ENCODE measurements around the gene UGGT2. TPM values are rescaled to one million over a fixed set of nuclear protein-coding genes. Genes with fewer than 3 reads are reported as not detected.
"Not testable (repeated sequence)": the region's sequence is repeated elsewhere in the genome, so short reads cannot be mapped to it uniquely, and the experiment has no call there.

Gene UGGT2
- total RNA-seq, 1 experiment from 2014 or later = 25.9 TPM

DNA sequence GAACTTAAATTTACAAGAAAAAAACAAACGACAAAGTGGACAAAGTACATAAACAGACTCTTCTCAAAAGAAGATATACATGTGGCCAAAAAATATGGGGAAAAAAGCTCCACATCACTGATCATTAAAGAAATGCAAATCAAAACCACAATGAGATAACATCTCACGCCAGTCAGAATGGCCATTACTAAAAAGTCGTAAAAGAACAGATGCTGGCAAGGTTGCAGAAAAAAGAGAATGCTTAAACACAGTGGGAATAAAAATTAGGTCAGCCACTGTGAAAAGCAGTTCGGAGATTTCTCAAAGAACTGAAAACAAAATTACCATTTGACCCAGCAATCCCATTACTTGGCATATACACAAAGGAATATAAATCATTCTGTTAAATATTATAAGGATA, 132.7 kb downstream of the UGGT2 start:
- in situ Hi-C loops (cut with HindIII; ENCODE audit: low sequenced_read_pairs) = no loop called here
- no peak for DNase-seq (ENCODE audit: low spot score)

DNA sequence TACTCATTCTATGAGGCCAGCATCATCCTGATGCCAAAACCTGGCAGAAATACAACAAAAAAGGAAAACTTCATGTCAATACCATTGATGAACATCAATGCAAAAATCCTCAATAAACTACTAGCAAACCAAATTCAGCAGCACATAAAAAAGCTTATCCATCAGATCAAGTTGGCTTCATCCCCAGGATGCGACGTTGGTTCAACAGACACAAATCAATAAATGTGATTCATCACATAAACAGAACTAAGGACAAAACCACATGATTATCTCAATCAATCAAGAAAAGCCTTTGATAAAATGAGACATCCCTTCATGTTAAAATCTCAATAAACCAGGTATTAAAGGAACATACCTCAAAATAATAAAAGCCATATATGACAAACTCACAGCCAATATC, 134.3 kb downstream of the UGGT2 start:
- in situ Hi-C loops (cut with HindIII; ENCODE audit: low sequenced_read_pairs) = no loop called here
- no peak for DNase-seq (ENCODE audit: low spot score)

DNA sequence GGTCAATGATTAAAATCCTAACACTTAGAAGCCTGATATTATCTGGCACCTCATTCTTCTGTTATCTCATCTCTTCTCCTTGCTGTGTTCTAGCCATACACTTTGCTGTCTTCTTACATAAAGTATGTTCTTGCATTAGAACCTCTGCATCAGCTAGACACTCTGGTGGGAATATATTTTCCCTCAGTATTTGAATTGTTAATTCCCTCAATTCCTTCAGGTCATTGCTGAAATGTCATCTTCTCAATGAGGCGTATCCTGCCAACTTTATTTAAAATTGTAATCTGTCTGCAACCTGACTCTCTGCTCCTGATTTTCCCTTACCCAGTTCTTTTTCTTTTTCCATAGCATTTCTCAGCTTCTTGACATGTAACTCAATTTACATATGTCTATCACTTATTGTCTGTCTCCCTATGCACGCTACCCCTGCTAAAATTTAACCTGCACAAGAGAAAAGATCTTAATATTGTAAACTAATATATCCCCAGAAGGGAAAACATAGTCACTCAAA, 138.2 kb downstream of the UGGT2 start:
- DNase-seq (ENCODE audit: low spot score) = no peak
- in situ Hi-C loops (cut with HindIII; ENCODE audit: low sequenced_read_pairs) = no loop called here

DNA sequence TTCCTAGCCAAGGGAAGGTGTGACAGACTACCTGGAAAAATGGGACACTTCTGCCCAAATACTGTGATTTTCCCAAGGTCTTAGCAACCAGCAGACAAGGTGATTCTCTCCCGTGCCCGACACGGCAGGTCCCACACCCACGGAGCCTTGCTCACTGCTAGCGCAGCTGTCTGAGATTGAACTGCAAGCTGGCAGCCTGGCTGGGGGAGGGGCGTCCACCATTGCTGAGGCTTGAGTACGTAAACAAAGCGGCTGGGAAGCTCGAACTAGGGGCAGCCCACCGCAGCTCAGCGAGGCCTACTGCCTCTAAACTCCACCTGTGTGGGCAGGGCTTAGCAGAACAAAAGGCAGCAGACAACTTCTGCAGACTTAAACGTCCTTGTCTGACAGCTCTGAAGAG, 146.2 kb downstream of the UGGT2 start:
- no peak for DNase-seq (ENCODE audit: low spot score)
- in situ Hi-C loops (cut with HindIII; ENCODE audit: low sequenced_read_pairs) = no loop called here

DNA sequence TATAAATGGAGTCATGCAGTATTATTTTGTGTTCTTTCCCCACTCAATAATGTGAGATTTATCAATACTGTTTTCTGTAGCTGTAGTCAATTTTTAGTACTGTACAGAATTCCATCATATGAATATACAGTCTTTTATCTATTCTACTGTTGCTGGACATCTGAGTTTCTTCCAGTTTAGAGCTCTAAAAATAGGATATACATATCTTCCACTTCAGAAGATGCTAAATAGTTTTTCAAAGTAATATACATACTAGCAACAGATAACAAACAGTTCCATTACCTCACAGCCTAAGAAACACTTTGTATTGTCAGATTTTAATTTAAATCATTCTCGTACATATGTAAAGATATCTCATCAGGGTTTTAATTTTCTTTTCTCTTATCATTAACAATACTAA, 149.6 kb downstream of the UGGT2 start:
- DNase-seq (ENCODE audit: low spot score) = no peak
- in situ Hi-C loops (cut with HindIII; ENCODE audit: low sequenced_read_pairs) = no loop called here

DNA sequence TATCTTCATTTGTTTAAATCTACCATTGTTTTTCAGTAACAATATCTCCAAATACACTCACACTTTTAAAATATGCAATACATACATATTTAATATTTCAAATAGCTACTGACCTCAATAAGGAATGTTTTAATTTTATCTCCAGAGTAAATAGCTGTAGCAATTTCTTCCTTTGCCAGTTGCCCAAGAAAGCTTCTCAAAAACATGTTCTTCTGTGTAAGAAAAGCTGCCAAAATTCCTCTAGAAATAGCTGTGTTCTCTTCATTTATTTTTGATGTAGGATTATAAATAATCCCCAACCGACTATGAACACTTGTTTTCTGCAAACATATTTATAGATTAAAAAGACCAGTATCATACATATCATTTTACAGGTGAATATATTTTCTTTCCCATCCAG, 150.5 kb downstream of the UGGT2 start:
- in situ Hi-C loops (cut with HindIII; ENCODE audit: low sequenced_read_pairs) = no loop called here
- DNase-seq (ENCODE audit: low spot score) = no peak

DNA sequence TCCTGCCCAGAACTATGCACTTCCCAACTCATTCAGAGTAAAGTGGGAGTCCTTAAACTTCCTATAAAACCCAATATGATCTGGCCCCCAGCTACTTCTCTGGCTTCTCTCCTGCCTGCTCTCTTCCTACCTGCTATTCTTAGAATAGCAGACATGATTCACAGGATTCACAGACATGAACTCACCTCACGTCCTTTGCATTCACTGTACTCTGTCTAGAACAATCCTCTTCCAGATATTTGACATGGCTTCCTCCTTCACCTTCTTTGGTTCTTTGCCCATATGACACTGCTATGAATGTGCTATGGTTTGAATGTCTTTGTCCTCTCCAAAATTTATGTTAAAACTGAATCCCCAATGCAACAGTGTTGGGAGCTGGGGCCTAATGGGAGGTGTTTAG, 154.9 kb downstream of the UGGT2 start:
- no peak for DNase-seq (ENCODE audit: low spot score)
- in situ Hi-C loops (cut with HindIII; ENCODE audit: low sequenced_read_pairs) = no loop called here

DNA sequence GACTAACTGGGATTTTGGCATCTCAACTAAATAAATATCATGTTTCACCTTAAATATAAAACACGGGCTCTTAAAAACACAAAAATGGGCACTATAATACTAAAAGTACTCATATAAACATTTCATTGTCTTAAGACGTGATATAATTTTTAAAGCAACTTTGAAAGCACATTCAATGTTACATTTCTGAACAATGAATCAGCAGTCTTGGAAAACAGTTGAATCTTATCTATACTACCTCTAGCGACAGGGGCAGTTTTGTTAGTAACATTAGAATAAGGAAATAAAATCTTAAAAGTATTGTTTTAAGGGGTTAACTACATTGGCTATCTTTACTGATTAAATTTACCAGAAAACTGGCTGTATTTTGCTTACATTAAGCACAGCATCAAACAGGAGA, 156.9 kb downstream of the UGGT2 start:
- in situ Hi-C loops (cut with HindIII; ENCODE audit: low sequenced_read_pairs) = no loop called here
- DNase-seq (ENCODE audit: low spot score) = no peak

DNA sequence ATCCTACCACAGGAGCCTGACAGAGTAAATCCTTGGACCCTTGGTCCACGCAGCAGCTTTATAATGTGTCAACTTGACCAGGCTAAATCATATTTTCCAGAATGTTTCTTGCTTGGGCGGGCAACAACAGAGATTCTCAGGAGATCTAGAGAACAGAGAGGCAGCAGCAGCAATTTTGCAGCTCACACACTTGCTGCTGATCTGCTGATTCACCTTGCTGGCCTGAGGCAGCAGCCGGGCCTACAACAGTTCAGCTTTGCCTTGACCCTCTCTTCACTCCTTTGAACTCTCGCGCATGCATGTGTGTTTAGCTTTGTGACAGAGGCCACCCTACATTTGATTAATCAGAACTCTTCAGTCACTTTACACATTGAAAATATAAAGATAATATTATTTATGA, 159.3 kb downstream of the UGGT2 start:
- no peak for DNase-seq (ENCODE audit: low spot score)
- in situ Hi-C loops (cut with HindIII; ENCODE audit: low sequenced_read_pairs) = no loop called here

DNA sequence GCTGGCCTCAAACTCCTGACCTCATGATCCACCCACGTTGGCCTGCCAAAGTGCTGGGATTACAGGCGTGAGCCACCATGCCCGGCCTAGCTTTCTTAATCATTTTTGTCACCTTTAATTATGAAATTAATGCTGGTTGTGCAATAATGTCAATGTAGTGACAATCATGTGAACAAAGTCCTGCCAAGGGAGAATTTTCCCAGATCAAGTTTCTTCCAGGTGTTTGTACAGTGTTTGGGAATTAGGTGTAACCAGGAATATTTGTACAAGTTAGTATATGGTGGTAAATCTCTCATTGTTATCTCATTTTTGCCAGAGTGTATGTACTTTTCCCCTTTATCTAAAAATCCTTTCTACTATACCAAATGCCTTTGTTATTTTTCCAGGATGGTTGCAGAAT, 171.1 kb downstream of the UGGT2 start:
- in situ Hi-C loops (cut with HindIII; ENCODE audit: low sequenced_read_pairs) = no loop called here

DNA sequence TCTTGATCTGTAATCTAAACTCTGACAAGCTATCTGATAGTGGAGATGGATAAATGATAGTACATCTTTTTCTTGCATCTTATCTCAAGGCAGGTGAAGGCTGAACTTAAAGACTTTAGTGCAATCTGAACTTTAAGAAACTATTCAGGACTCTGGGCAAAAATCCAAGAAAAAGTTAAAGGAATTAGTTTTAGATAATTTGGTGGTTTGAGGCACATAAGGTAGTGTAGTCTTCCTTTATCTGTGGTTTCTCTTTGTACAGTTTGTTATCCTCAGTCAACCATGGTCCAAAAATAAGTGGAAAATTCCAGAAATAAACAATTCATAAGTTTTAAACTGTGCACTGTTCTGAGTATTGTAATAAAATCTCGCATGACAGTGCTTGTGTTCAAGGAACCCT, 172.9 kb downstream of the UGGT2 start:
- no peak for DNase-seq (ENCODE audit: low spot score)
- in situ Hi-C loops (cut with HindIII; ENCODE audit: low sequenced_read_pairs) = no loop called here

More for the DNA sequence above, 171.1 kb downstream of the UGGT2 start:
- DNase-seq (ENCODE audit: low spot score) = no peak

DNA sequence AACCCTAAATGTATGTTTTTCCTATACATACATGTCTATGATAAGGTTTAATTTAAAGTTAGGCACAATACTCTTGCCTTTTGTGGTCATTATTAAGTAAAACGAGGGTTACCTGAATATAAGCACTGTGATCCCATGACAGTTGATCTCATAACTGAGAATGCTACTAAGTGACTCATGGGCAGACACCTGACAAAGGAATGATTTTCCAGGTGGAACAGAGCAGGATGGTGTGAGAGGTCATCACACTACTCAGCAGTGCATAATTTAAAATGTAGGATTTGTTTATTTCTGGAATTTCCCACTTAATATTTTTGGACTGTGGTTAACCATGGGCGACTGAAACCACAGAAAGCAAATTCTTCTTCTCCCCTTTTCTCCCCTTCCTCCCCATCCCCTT, 178.9 kb downstream of the UGGT2 start:
- DNase-seq (ENCODE audit: low spot score) = no peak
- in situ Hi-C loops (cut with HindIII; ENCODE audit: low sequenced_read_pairs) = no loop called here

DNA sequence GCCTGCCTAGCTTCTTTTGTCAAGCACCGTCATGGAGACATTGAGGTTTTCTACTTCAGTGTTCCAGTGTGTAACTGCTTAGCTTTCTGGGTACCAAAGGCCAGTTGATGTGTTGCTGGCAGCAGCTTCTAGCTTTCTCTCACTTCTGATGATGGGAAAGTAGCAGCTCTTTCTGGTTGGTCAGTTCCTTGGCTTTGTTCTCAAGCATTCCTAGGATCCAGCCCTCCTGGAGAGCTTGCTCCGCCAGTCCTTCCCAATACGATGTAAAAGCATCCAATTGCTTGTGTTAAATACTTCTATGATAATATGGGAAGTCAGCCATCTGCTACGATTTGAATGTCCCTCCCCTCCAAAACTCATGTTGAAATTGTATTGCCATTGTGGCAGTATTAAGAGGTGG, 182.8 kb downstream of the UGGT2 start:
- no peak for DNase-seq (ENCODE audit: low spot score)
- in situ Hi-C loops (cut with HindIII; ENCODE audit: low sequenced_read_pairs) = no loop called here

DNA sequence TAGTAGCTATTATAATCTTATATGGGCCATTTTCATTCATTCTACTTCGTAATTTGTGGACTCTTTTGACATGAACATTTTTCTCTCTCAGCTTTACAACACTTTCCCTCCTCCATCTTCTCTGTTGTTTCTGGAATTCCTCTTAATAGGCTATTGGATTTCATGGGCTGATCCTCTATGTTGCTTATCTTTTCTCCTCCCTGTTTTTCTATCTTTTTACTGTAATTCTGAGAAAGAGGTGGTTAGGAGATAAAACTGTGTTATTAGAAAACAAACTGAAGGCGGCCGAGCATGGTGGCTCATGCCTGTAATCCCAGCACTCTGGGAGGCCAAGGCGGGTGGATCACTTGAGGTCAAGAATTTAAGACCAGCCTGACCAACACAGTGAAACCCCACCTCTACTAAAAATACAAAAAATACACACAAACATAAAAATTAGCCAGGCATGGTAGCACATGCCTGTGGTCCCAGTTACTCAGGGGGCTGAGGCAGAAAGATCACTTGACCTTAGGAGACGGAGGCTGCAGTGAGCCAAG, 188.1 kb downstream of the UGGT2 start:
- in situ Hi-C loops (cut with HindIII; ENCODE audit: low sequenced_read_pairs) = no loop called here
- no peak for DNase-seq (ENCODE audit: low spot score)

DNA sequence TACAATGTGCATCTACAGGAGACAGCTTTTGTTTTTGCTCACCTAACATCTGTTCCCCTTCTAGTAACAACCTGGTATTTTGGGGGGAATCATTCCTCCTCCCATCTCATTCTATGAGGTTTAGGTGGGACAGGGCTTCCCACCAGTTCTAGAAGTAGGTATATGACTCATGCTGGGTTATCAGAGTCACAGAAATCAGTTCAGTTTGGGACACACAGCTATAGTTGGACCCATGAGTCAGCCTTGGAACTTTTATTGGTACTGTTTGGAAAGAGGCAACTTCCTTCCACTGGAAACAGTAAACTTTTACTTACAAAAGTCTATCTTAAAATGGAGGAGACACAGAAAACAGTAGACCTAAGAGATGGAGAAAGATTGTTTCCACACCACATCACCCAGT, 190.8 kb downstream of the UGGT2 start:
- in situ Hi-C loops (cut with HindIII; ENCODE audit: low sequenced_read_pairs) = no loop called here
- DNase-seq (ENCODE audit: low spot score) = no peak

DNA sequence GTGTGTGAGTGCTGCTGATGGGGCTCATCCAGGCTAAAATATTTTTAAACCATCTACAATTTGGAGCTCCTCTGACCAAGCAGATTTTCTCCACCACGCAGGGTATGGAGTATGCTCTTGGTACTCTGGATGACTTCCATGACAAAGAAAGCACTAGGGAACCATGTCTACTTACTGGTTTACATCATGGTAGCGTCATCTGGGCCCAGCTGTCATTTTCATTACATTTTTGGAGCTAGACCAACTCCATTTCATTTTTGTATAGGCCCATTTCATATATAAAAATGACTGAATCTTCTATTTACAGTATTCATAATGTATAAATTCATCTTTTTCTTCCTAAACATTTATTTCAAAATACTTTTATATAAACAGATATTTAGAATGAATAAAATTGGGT, 191.9 kb downstream of the UGGT2 start:
- DNase-seq (ENCODE audit: low spot score) = no peak
- in situ Hi-C loops (cut with HindIII; ENCODE audit: low sequenced_read_pairs) = no loop called here

DNA sequence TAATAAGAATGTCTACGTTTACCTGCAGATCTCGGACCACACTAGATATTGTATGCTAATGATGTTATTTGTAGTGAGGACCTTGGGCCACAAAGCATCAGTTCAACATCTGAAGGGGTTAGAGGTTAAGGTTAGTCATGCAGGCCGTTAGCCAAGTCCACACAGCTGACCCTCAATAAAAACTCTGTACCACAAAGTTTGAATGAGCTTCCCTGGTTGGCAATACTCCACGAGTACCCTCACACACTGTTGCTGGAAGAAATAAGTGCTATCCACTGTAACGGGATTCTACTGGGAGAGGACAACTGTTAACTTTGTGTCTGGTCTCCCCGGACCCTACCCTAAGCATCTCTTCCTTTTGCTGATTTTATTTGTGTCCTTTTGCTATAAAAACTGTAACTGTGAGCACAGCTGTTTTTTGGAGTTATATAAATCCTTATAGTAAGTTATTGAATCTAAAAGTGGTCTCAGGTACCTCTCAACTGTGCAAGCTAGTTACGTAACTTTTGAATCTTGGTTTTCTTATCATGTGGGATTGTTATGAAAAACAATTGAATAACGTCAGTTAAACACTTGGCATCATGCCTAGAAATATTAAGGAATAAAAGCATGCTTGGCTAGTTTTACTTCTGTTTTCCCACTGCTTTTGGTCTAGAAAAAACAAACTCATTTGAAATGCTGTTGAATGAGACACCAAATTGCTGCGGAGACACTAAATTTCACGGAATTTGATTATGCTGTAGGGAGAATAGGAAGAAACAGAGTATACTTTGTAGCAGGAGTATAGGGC, 194.7 kb downstream of the UGGT2 start:
- no peak for DNase-seq (ENCODE audit: low spot score)
- in situ Hi-C loops (cut with HindIII; ENCODE audit: low sequenced_read_pairs) = no loop called here

DNA sequence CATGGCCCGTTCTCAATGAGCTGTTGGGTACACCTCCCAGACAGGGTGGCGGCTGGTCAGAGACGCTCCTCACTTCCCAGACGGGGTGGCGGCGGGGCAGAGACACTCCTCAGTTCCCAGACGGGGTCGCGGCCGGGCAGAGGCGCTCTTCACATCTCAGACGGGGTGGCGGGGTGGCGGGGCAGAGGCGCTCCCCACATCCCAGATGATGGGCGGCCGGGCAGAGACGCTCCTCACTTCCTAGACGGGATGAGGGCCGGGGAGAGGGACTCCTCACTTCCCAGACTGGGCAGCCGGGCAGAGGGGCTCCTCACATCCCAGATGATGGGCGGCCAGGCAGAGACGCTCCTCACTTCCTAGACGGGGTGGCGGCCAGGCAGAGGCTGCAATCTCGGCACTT, 207.5 kb downstream of the UGGT2 start:
- in situ Hi-C loops (cut with HindIII; ENCODE audit: low sequenced_read_pairs); DNase-seq (ENCODE audit: low spot score): not testable (repeated sequence)

DNA sequence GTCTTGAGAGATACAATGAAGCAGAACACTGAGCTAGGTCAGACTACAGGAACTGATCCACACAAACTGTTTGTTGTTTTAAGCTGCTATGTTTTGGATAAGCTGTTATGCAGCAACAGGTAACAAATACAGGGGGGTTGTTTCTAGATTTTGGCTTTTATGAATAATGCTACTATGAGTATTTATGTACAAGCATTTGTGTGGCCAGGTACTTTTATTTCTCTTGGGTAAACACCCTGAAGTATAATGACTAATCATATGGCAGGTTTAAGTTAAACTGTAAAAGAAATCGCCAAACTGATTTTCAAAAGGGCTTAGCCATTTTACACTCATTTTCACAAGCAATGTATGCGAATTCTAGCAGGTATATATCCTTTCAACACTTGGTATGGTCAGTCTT, 210.3 kb downstream of the UGGT2 start:
- no peak for DNase-seq (ENCODE audit: low spot score)
- in situ Hi-C loops (cut with HindIII; ENCODE audit: low sequenced_read_pairs) = no loop called here

DNA sequence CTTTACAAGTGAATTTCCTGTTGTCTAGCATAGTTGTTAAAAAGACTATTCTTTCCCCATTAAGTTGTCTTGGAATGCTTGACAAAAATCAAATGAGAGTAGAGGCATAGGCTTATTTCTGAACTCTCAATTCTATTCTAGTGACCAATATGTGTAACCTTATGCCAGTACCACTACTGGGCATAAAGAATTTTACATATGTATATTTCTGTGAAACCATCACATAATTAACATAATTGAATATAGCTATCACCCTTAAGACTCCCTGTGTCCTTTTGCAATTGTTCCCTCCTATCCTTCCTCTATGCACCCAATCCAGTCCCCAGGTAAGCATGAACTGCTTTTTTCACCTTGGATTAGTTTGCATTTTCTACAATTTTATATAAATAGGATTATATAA, 211.3 kb downstream of the UGGT2 start:
- no peak for DNase-seq (ENCODE audit: low spot score)
- in situ Hi-C loops (cut with HindIII; ENCODE audit: low sequenced_read_pairs) = no loop called here

DNA sequence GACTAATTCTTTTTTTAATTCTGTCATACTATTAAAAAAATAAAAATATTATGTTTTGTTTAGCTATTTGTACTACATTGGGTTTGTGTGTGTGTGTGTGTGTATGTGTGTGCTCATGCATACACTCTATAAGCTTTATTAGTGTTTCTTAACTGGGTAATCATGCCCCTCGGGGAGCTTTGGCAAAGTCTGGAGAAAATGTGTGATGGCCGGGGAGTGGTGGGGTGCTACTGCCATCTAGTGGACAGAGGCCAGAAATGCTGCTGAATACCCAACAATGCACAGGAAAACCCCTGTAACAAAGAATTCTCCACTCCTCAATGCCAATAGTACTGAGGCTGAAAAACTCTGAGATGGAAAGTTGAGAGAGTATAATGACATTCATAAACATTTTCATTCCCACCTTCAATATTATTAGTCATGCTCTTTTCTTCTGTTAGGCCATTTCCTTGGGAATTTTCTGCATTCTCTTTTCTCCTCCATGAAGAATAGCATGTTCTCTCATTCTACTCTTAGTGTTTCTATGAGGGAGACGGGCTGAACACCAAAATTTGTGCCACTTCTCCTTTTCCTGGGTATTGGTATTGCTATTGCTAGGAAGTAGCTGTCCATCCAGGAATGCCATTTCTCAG, 219.0 kb downstream of the UGGT2 start:
- in situ Hi-C loops (cut with HindIII; ENCODE audit: low sequenced_read_pairs) = loop anchor here (10.0 kb wide), 1 partner anchor 249 kb away; no protein-coding TSS in a partner anchor
- DNase-seq (ENCODE audit: low spot score) = peak; percentile 74

Measured in G401 (cell line).